Muscle layer of duodenum (tissue), 2 donors: Measurements from ENCODE around the gene CDK13.
"Not testable (repeated sequence)": the region's sequence is repeated elsewhere in the genome, so short reads cannot be mapped to it uniquely, and the experiment has no call there.

Source experiments
- H3K27ac ChIP-seq: one replicate; pipeline ENCODE4 v1.7.0; 2013; ENCODE audit warnings: mild to moderate bottlenecking, low read length
- H3K27me3 ChIP-seq: one replicate; pipeline ENCODE4 v1.7.0; 2013; ENCODE audit warnings: low read depth, mild to moderate bottlenecking, control low read depth, low read length
- H3K36me3 ChIP-seq, 2 donors: one replicate each; pipeline ENCODE4 v1.7.0; 2013; ENCODE audit warnings: low read length in 2 of 2, control low read depth in 1 of 2, mild to moderate bottlenecking in 1 of 2; ENCODE audit not compliant: insufficient read depth in 2 of 2, control insufficient read depth in 1 of 2
- H3K4me1 ChIP-seq, 2 donors: one replicate each; pipeline ENCODE4 v1.7.0; 2013; ENCODE audit warnings: low read length in 2 of 2, mild to moderate bottlenecking in 2 of 2, control low read depth in 1 of 2, moderate library complexity in 1 of 2; ENCODE audit not compliant: insufficient read depth in 2 of 2, control insufficient read depth in 1 of 2
- H3K4me3 ChIP-seq, 2 donors: one replicate each; pipeline ENCODE4 v1.7.0; 2013; ENCODE audit warnings: low read length in 2 of 2, low read depth in 1 of 2, mild to moderate bottlenecking in 1 of 2
- H3K9me3 ChIP-seq, 2 donors: one replicate each; pipeline ENCODE4 v1.7.0; 2013; ENCODE audit warnings: low read length in 2 of 2, control low read depth in 1 of 2, mild to moderate bottlenecking in 1 of 2; ENCODE audit not compliant: control insufficient read depth in 1 of 2
- donor health status: healthy.

CDK13 gene

DNA sequence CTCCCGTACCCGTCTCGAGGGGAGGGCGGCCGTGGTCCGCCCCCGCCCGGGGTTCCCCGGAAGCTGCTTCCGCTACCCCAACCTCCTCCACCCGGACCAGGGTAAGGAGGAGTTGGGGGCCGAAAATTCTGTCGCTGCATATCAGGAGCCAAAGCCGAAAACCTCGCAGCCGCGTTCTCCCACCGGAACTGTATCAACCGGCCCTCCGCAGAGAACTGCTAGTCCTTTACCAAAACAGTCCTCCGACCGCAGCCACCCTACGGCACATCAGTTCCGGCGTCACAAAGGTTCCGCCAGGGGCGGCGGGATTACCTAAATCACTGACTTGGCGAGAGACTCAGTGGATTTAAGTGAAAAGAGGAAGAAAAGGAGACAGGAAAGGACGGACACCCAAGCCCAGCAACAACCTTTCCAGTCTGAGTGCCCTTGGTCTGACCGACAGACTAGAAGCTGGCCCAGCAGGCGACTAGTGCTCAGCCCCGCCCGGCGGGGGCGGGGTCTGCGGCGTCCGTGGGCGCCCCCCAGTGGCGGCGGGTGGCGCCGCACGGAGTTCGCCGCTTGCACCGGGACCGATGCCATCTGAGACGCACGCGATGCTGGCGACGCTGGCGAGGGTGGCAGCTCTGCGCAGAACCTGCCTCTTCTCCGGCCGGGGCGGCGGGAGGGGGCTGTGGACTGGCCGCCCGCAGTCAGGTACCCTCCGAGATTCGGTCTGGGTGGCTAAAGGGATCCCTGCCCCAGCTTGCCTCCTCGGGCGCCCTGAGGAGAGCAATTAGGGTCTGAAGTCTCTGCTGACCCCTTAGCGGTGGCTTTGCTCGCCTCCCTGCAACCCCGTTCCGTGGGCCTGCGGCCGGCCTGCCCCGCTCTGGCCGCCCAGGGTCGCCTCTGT is 184.6 kb downstream of the CDK13 start, which contains the start of the genes MPLKIP and SUGCT:
Gene MPLKIP (minus strand): TSS at position 195 of the 889 bp plus-strand sequence. CDS start 55 bp downstream, at position 140.
Gene SUGCT (plus strand): TSS at position 578 of the 889 bp plus-strand sequence.
- H3K27ac ChIP-seq = peak within 1 kb of the TSS; percentile 94
- peaks cover 12 to 21% of the 10 kb centered on the region in 2 donors for H3K4me1 ChIP-seq
- no peaks in the 10 kb centered on the region for H3K9me3 ChIP-seq
- H3K4me3 ChIP-seq = peak within 1 kb of the TSS; percentile 99
- no peaks in the 10 kb centered on the region for H3K27me3 ChIP-seq
- peaks cover 0 to 8% of the 10 kb centered on the region in 2 donors for H3K36me3 ChIP-seq

DNA sequence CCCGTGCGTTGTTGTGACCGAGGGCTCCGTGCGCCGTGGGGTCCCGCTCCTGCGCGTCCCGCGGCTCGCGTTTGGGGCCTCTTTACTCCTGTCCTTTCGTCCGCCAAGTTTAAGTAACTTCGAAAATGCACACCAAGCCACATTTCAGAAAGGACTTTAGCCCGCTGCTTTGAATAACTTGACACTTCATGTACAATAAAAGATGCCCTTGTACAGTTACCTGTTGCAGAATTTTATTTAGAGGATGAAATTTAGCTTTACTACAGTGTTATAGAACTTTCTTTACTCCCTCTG is 185.2 kb downstream of the CDK13 start:
- peaks cover 0 to 8% of the 10 kb centered on the region in 2 donors for H3K36me3 ChIP-seq
- H3K4me3 ChIP-seq = peak overlapping the region; percentile 99
- H3K27me3 ChIP-seq = no peaks in the 10 kb centered on the region
- H3K4me1 ChIP-seq = peaks cover 12 to 21% of the 10 kb centered on the region in 2 donors
- no peaks in the 10 kb centered on the region for H3K9me3 ChIP-seq
- H3K27ac ChIP-seq = no peak overlapping the region

DNA sequence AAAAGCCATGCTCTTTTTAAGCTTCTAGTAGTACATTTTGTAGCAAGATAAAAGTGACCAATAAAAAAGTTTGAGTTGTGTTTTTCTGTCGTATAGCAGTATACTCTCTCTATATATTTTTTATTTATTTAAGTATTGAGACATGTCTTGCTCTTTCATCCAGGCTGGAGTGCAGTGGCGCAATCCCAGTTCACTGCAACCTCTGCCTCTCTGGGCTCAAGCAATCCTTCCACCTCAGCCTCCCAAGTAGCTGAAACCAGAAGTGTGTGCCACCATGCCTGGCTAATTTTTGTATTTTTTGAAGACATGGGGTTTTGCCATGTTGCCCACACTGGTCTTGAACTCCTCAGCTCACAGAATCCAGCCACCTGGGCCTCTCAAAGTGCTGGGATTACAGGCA is 187.5 kb downstream of the CDK13 start:
- Histone ChIP-seq H3K4me3 (no peak overlapping the region), H3K4me1 (peaks cover 9 to 11% of the 10 kb centered on the region in 2 donors), H3K9me3 (no peaks in the 10 kb centered on the region), H3K27ac (no peak overlapping the region), H3K36me3 (peaks cover 0 to 8% of the 10 kb centered on the region in 2 donors), H3K27me3 (no peaks in the 10 kb centered on the region)

DNA sequence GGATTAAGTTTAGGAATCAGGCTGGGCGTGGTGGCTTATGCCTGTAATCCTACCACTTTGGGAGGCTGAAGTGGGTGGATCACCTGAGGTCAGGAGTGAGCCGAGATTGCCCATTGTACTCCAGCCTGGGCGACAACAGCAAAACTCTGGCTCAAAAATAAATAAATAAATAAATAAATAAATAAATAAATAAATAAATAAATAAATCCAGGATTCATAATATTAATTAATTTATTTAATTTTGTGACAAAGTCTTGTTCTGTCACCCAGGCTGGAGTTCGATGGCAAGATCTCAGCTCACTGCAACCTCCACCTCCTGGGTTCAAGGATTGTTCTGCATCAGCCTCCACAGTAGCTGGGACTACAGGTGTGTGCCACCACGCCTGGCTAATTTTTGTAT is 188.9 kb downstream of the CDK13 start:
- Histone ChIP-seq H3K4me3 (no peak overlapping the region), H3K27me3 (no peaks in the 10 kb centered on the region), H3K36me3 (peaks cover 0 to 10% of the 10 kb centered on the region in 2 donors), H3K27ac (no peak overlapping the region), H3K9me3 (no peaks in the 10 kb centered on the region), H3K4me1 (no peaks in the 10 kb centered on the region)

DNA sequence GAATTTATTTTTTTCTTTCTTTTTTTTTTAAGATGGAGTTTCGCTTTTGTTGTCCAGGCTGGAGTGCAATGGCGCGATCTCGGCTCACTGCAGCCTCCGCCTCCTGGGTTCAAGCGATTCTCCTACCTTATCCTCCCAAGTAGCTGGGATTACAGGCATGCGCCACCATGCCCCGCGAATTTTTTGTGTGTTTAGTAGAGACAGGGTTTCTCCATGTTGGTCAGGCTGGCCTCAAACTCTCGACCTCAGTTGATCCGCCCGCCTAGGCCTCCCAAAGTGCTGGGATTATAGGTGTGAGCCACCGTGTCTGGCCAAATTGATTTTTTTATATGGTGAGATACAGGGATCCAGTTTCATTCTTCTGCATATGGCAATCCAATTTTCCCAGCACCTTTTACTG is 189.8 kb downstream of the CDK13 start:
- not testable (repeated sequence) for H3K27ac ChIP-seq, H3K9me3 ChIP-seq, H3K4me3 ChIP-seq, H3K27me3 ChIP-seq, H3K36me3 ChIP-seq, H3K4me1 ChIP-seq

DNA sequence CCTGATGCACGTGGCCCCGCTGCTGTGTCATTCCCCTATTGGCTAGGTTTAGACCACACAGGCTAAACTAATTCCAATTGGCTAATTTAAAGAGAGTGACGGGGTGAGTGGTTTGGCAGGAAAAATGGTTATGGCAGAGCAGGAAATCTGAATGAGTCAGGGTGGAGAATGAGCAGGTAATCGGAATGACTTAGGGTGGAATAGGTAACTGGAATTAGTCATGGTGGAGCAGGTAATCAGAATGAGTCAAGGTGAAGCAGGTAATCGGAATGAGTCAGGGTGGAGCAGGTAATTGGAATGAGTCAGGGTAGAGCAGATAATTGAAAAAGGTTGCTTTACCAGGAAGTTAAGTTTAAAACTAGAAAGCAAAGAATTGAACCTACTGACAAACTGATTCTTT is 191.9 kb downstream of the CDK13 start:
- not testable (repeated sequence) for H3K4me3 ChIP-seq, H3K4me1 ChIP-seq, H3K9me3 ChIP-seq, H3K27ac ChIP-seq, H3K36me3 ChIP-seq, H3K27me3 ChIP-seq

DNA sequence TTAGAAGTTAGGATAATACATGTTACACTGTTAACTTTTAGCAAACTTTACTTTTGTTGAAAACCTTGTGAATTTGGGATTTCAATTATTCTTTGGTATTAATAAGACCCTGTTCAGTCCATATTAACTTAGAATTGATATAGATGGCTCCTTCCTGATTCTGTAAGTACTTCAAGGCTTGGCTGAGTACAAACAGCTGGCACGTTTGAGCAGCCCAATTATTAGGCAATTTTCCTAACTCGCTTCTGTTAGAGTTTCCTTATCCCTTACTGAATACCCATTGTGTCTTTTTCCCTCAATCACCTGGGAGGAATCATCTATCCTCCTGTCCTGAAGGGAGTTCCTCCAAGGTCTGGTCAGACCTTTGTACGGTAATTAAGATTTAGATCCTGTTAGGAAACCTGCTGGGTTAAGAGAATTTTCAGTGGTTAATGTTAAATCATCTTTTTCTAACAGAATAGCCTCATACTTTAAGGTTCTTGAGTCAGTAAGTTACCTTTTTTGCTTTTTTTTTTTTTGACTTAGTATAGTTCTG is 195.6 kb downstream of the CDK13 start:
- H3K4me1 ChIP-seq, H3K36me3 ChIP-seq, H3K27me3 ChIP-seq, H3K9me3 ChIP-seq, H3K4me3 ChIP-seq, H3K27ac ChIP-seq: not testable (repeated sequence)

DNA sequence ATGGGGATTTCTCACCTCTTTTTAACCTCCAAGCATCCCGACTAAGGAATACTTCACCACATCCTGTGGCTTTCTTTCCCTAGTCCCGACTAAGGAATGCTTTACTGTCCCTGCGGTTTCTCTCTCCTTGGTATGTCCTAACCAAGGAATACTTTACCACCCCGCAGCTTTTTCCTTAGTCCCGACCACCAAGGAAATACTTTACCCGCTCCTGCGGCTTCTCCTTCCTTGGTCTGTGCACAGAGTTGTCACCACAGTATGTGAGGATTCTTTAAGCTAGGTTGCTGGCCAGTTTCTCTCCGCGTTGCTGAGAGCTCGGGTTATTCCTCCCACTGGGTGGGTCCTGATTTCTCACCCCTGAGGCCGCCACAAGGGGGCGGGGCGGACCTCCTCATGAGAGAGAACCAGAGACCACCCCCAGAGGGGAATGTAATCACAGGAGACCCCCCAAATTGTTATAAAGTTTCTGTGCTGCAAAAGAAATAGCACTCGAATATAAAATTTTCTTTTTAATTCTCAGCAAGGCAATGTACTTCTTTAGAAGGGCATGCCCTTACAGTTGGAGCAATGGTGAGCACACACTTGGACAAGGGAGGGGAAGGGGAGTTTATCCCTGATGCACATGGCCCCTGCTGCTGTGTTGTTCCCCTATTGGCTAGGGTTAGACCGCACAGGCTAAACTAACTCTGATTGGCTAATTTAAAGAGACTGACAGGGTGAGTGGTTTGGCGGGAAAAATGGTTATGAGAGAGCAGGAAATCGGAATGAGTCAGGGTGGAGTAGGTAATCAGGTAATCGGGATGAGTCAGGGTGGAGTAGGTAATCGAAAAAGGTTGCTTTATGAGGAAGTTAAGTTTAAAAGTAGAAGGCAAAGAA is 197.6 kb downstream of the CDK13 start:
- no peak overlapping the region for H3K4me3 ChIP-seq
- H3K27ac ChIP-seq = no peak overlapping the region
- H3K4me1 ChIP-seq = no peaks in the 10 kb centered on the region
- H3K27me3 ChIP-seq = no peaks in the 10 kb centered on the region
- peaks cover 0 to 3% of the 10 kb centered on the region in 2 donors for H3K36me3 ChIP-seq
- H3K9me3 ChIP-seq = no peaks in the 10 kb centered on the region

DNA sequence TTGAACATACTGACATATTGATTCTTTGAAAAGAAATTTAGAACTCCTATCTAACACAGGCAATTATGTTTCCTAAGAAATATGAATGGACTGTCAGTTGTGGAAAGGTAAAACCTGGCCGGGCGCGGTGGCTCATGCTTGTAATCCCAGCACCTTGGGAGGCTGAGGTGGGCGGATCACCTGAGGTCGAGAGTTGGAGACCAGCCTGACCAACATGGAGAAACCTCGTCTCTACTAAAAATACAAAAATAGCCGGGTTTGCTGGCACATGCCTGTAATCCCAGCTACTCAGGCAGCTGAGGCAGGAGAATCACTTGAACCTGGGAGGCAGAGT is 198.2 kb downstream of the CDK13 start:
- H3K27me3 ChIP-seq = not testable (repeated sequence)

DNA sequence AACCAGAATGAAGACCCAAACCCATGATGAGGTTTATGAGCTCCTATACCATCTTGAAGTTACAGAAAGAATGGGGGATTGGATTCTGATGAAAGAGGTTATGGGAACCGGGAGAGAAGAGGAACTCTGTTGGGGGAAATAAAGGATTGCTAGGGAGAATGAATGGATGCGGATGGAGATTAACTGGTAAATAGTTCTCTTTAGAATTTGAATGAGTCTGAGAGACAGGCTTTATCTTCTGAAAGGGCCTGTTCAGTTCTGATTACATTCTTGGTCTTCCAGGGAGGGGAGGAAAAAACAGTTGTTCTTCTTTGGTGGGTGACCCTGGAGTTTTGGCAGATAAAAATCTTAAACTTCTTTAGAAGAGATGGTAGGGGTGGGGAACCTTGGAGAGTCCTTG is 198.6 kb downstream of the CDK13 start:
- Histone ChIP-seq H3K36me3 (no peaks in the 10 kb centered on the region), H3K4me3 (no peak overlapping the region), H3K27me3 (no peaks in the 10 kb centered on the region), H3K9me3 (no peaks in the 10 kb centered on the region), H3K27ac (no peak overlapping the region), H3K4me1 (no peaks in the 10 kb centered on the region)

More for the DNA sequence above, 198.2 kb downstream of the CDK13 start:
- not testable (repeated sequence) for H3K9me3 ChIP-seq, H3K36me3 ChIP-seq, H3K27ac ChIP-seq, H3K4me3 ChIP-seq, H3K4me1 ChIP-seq
